Cerebellar nuclear complex (tissue), 1 donor: ENCODE data around the gene CIZ1.
"Not testable (repeated sequence)": the region's sequence is repeated elsewhere in the genome, so short reads cannot be mapped to it uniquely, and the experiment has no call there.

Experiments used
- DNase-seq, 2 experiments: peaks; one replicate each; lab custom pipeline; 2025; lab: John Stamatoyannopoulos, UW

CIZ1 gene

DNA sequence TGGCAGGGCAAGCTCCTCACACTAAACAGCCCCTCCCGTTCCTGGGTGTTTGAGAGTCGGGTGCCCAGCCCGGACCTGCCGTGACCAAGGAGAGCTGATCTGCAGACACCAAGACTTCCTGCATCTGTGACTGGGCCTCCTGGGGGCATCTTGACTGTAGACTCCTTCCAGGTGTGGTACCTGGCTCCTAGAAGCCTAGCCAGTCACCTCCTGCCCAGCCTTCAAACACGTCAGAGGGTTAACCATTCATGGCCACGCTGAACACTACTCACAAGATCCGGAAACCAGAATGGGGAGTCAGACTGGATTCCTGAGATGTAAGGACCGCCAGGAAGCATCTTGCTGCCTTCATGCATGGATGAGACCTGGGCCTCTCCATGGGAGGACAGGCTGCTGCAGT is 45.8 kb downstream of the CIZ1 start:
- DNase-seq: no peak

DNA sequence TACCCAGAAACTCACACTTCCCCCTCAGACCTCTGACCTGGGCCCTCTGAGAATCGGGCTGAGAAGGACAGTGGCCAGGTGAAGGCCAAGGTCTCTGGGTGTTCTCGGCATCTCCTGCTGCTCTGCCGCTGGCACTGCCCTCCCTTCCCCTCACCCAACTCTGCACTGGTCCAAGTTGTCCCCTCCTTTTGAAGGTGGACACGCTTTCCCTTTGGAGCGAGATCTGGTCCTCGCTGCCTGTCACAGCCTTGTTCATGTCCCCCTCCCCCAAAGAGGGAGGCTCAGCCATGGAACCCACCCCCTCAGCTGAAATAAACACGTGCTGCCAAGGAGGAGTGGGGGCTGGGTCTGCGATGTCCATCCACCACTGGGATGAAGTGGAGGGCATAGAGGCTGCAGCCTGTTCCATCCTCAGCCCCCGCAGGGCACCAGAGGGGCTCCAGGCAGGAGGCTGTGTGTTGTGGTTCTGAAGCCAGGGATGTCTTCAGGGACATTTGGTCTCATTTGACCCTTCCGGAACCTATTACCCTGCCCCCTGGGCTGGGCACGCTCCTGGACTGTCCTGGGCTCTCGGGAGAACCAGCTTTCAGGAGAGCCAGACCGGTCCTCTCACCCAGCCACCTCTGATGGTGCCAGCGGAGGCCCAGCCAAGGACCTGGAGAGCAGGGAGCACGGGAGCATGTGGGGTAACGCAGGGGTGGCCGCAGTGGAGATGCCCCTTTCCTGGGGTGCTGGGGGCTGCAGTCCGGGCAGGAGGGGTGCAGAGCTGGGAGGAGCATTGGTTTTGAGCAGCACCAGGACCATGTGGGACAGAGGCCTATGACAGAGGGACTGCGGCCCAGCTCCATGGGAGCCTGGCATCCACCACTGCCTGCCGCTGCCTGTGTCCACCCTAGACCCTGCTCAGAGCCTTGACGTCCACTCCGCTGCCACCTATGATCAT is 46.9 kb downstream of the CIZ1 start:
- no peak for DNase-seq

DNA sequence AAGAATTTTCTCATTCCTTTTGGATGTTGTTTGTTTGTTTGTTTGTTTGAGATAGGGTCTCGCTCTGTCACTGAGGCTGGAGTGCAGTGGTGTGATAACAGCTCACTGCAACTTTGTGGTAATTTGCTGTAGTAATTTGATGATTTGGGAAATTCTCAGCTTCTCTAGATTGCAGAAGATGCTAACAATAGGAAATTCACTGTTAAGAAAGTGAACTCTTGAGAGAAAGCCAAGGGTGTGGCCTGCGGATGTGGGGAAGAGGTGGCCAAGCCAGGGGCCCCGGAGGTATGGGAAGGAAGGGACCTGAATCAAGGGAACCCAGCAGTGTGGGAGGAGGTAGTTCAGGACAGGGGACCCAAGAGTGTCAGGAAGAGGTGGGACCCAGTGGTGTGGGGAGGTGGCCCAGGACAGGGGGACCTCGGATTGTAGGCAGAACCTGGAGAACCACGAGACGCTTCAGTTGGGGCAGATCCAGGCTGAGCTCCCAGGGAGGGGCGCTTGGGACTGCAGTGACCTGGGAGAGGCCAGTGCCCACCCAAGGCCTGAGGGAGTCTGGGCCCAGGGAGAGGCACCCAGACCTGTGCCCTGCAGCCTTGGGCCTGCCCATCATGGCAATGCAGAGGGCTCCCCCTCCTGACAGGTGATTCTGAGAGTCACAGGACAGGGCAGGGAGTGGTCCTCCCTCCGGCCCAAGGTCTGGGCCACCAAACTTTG is 47.7 kb downstream of the CIZ1 start:
- DNase-seq: no peak

DNA sequence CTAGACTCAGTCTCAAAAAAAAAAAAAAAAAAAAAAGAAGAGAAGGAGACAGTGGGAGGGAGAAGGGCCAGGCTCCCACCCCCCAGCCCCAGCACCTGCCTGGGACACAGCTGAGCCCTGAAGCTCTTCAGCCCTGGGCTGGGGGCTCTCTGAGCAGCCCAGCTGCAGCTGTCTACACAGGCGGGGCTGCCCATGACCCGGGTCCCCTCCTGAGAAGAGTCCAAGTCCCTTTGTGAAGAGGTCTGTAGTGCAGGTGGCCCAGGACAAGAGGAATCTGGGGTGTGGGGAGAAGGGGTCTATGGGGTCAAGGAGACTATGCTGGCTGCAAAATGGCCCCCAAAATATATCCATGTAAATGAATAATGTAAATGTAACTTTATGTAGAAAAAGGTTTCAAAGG is 48.8 kb downstream of the CIZ1 start:
- no peak for DNase-seq

DNA sequence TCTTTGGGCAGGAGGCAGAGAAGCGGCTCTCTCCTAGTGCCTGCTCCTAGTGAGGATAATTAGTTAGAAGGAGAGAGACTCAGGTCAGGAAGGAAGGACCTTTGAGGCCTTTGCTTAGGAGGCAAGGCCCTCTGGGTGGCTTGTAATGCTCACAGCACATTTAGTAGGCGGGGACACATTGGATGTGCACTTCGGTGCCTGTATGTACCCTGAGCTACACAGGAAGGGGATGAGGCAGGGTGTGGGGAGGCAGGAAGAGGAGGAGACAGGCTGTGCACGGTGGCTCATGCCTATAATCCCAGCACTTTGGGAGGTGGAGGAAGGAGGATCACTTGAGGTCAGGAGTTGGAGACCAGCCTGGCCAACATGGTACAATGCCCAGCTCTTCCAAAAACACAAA is 49.3 kb downstream of the CIZ1 start:
- DNase-seq: no peak

DNA sequence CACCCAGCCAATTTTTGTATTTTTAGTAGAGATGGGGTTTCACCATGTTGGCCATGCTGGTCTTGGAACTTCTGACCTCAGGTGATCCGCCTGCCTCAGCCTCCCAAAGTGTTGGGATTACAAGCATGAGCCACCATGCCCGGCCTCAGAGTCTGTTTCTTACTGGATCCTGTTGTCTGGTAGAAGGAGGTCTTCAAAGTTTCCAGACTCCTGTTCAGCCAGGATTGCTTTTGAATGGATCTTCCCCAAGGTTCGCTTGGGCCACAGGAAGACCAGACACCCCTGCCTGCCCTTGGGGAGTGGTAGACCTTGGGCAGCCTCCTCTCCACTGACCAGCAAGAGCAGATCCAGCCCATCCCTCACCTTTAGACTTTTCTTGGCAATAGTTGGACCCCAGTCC is 49.8 kb downstream of the CIZ1 start:
- DNase-seq: no peak

DNA sequence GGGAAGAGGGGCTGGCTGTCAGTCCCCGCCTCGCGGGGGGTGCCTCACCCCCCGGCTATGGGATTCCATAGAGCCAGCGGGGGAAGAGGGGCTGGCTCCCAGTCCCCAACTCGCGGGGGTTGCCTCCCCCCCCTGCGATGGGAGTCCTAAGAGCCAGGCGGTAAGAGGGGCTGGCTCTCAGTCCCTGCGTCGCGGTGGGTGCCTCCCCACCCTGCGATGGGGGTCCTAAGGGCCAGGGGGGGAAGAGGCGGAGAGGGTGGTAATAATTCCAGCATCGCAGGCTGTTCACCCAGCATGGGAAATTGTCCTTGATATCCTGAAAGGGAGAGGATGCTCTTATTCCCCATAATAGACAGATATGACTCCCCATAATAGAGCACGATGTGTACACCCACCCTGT is 51.8 kb downstream of the CIZ1 start:
- DNase-seq: no peak

DNA sequence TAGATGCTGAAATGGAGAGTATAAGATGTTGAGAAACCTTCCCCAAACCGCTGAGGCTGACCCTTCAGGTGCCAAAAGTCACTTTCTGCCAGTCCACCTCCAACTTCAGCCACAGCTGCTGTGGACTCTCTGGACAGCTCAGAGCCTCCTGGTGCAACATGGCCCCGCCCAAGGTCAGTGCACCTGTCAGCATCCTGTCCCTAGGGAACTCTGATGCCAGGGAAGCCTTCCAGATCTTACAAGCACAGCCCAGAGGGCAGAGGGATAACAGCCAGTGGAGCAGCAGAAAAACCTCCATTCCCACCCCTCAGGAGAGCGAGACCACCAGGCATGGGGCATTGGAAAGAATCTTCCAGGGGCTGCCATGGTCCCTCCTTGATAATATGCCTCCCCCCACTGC is 53.4 kb downstream of the CIZ1 start:
- DNase-seq: no peak

DNA sequence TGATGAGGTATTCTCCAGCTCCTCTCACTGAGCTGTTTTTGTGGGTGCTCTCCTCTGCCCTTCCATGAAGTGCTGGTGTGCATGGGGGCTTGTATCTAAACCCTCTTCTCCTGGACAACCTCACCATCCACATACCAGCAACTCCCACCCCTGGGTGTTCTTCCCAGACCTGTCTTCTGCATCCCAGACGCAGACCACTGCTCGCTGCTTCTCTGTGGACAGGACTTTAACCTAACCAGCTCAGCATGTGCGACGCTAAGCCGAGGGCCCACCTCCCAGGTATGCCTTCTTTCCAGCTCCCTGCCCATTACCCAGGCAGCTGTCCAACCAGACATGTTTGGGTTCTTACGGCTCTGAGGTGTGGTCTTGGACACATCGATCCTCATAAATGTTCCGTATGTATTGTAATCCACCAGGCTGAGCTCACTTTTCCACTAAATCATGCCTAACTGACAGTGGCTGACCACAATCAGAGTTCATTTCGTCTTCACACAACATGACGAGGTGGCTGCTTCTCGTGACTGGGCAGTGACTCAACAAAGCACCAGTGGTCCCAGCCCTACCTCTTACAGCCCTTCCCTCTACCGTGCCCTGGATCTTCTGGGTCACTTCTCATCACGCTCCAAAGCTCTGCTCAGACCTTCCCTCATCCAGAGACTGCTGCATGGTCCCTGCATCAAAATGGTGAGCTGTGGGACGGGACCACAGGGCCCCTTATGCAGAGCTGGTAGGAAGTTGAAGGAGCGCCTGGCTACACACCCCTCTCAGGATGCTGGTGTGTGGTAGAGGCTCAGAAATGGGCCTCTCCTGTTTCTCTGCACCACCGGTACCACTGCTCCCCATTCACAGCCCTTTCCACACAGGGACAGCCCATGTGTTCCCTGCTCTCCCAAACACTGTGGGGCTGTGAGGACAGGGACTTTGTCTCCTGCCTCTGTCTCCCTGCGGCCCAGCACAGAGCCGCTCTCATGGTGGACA is 54.3 kb downstream of the CIZ1 start:
- DNase-seq: no peak

DNA sequence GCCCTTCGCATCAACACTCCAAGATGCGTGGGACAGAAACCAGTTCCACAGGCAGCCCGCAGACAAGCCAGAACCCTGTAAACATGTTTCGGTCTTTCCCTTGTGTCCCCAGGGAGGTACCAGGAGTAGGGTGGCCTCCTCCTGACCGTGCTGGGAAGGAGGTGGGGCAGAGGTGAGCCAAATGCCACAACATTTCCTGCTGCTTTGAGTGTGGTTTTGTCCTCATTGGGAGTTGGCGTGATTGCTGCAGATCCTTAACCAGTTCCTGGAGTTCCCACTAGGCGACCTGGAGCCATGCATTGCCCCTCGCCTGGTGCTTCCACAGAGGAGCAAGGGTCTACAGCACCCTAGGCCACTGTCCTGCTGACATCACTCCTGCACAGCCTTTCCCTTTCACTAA is 55.8 kb downstream of the CIZ1 start:
- not testable (repeated sequence) for DNase-seq

DNA sequence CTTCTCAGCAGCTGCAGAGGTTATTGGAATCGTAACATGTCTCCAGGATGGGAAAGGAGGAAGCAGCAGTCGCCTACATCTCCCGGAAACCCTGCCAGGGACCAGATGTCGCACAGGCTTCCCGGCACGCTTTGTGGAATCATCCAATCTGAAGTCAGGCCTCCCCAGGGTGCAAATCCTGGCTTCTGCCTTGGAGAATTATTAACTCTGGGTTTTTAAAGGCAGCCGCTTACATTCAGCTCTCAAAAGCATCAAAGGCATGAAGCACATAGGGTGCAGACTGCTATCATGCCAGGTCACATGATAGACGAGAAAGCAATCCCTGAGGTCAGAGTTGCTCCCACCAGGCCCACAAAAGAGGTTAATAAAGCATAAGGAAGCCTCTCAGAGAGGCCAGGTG is 59.2 kb downstream of the CIZ1 start:
- not testable (repeated sequence) for DNase-seq

DNA sequence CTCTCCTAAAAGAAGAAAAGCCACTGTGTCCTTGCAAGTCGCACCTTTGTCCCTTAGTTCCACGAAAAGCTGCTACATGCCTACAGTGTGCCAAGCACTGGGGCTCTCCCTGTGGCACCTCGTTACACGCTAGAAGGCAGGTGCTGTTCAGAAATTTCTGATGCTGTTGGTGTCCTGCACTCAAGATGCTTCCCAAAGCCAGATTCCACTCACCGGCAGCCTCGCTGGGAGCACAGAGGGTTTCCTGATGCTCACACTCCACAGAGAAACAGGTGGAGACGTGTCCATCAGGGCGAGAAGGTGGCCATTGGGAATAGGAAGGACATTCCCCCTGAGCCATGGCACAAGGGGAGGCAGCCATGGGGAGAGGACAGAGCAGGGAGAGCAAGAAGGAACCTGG is 60.0 kb downstream of the CIZ1 start:
- DNase-seq: not testable (repeated sequence)

DNA sequence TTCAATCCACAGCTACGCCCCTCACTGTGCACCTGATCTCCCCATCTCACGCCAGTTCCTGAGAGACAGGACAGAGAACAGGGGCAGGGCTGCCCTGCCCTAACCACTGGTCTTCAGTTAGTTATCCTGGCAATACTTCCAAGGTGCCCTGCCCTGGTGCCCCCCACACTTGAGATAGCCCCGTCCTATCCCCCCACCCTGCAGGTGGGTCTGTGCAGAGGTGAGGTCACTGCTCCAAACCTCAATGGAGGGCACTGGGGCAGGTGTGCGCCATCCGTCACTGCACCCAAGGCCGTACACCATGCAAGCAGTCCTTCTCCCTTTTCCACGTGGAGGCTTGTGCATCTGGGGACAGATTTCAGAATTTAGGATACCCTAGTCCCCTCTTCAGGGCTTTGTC is 60.7 kb downstream of the CIZ1 start:
- DNase-seq: not testable (repeated sequence)

DNA sequence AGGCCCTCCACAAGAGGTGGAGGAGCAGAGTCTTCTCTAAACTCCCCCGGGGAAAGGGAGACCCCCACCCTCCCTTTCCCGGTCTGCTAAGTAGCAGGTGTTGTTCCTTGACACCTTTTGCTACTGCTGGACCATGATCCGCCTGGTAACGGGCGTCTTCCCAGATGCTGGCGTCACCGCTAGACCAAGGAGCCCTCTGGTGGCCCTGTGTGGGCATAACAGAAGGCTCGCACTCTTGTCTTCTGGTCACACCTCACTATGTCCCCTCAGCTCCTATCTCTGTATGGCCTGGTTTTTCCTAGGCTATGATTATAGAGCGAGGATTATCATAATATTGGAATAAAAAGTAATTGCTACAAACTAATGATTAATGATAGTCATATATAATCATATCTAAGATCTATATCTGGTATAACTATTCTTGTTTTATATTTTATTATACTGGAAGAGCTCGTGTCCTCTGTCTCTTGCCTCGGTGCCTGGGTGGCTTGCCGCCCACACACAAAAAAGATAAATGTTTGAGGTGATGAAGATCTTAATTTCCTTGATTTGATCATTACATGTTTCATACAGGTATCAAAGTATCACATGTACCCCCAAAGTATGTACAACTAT is 61.3 kb downstream of the CIZ1 start:
- not testable (repeated sequence) for DNase-seq

DNA sequence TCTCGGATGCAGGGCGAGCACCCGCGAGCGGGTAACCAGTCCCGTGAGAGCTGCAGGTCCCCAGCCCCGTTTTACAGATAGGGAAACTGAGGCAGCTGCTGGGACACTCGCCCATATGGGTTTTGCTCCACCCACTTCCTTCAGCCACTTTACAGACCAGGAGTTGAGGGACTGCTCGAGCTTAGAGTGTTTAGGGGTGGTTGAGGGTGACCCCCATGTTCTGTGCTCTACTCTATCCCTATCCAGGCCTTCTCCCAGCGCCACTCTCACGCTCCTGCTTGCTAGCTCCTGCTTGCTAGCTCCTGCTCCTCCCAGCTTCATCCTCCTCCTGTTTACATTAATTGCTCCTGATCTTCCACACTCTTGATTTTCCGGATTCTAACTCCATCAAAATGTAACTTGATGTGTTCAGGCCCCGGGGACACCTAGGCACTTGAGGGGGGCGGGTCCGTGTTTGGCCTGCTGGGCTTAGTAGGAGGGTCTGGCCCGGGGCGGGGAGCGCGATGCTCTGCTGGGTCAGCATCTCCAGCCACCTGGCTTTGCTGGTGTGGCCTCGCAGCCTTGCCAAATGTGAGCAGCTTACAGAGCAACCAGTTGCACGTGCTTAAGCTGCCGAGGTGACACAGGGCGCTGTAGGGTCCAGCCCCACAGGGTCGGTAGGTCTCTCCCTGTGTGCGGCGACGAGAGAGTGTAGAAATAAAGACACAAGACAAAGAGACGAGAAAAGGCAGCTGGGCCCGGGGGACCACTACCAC is 62.4 kb downstream of the CIZ1 start:
- DNase-seq: no peak

DNA sequence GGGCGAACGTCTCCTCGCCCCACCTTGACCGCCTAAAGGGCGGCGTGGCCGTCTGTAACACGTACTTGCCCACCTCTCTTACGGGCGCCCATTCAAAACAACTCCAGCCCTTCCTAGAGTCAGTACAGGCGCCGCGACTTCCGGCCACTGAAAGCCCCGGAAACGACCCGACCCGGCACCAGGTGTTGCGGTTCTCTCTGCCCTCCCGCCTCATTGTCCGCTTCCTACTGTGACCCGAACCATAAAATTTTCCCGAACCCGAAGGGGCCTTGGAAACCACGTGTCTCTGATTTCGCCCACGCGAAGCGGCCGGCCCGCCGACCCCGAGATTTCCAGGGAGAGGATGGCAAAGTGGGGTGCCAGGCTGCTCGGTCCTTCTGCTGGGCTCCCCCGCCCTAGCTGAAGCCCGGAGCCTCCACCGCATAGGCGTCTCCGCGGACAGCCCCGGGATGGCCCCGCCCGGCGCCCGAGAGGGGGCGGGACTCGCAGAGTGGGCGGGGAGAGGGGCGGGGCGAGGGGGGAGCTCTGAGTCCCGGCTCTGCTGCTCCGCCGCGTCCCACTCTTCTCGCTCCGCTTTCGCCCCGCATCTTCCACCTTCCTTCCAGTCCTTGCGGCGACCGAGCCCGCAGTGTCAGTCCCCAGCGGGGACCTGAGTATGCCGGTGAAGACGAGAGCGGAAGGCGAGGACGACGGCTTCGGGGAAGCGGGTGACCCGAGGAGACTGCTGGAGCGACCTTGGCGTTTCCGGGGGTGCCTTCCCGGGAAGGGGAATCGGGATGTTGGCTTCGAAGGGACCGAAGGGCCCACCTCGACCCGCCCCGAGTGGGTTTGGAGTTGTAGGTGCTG is 63.2 kb downstream of the CIZ1 start:
- DNase-seq: peak in 1 of 2 experiments; percentile 70

DNA sequence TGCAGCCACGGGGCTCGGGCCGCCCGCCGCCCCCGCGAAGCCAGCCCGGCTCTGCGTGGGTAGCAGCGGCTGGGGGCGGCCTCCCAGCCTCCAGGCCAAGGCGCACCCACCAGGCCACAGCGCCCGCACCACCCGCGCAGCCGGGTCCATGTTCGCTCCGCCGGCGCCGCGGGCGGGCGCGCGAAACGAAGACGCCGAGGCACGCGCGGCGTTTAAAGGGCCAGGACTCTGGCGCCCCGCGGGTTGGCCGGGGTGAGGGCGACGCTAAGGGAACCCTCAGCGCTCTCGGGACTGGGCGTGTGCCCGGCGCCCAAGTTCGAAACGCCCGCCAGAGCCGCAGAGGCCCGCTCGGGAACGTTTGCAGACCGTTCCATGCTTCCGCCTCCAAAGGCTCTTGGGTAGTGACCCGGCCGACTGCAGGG is 63.8 kb downstream of the CIZ1 start, which contains the start of gene PTGES2:
PTGES2 (minus strand) TSS at position 162 of the 422 bp plus-strand sequence; CDS start at position 150, 12 bp downstream.
- DNase-seq: peak in 1 of 2 experiments; percentile 16

DNA sequence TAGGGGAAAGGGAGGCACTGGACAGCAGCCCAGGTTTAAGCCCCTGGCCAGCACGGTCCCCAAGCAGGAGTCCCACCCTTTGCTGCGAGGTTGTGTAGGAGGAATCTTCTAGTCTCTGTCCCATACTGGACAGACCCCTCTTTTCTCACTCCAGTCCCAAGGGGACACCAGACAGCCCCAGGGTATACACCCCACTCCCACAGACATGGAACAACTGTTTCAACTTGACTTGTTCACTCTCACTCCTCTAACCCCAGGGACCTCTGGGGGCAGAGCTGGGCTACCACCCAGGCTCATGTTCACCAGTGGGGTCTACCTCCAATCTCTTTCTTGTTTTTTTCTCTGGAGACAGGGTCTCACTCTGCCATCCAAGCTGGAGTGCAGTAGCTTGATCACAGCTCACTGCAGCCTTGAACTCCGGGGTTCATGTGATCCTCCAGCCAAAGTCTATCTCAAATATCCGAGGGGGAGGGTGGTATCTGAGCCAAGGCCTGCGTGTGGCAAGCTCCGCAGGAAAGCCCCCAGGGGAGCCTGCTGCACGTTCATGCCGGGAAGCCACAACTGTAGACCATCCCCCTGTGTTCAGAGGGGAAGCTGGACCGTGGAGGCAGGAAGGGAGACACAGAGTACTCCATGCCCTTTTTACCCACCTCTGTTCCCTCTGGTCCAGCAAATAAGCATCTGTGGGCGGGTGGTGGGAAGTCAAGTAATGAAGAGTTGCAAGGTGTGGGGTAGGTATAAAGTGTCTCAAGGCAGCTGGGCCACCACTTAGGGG is 65.6 kb downstream of the CIZ1 start:
- no peak for DNase-seq
